Dermis lymphatic vessel endothelial cell (primary cell): ENCODE data around the gene CHRNA1. TPM values are rescaled to one million over a fixed set of nuclear protein-coding genes. Genes with fewer than 3 reads are reported as not detected.

Experiments
- total RNA-seq: library from RNA; depleted of rRNA; stranded (reverse); fragments of >200 nt; gene quantifications from 2 replicates; pipeline ENCODE4 v1.2.1, GENCODE V29; 2014

The CHRNA1 gene
- 0.76 TPM in 1 of 2 replicates, not detected in the other for total RNA-seq

GRCh38 chr2:174764280-174765255 is at the start of gene CHRNA1:
Gene CHRNA1 (minus strand): TSS chr2:174764472. CDS start chr2:174764394, 78 bp downstream.

Other genes with a start within 250 kb of the CHRNA1 start
- 11.2 and 16.2 TPM in 2 replicates for gene WIPF1, start 166.7 kb downstream of the CHRNA1 start, total RNA-seq
- gene CHN1, start 240.9 kb upstream of the CHRNA1 start, total RNA-seq: 4.8 and 6.5 TPM in 2 replicates